Right lobe of liver (tissue), 6 donors: Measurements from ENCODE around the gene FRK. TPM values are rescaled to one million over a fixed set of nuclear protein-coding genes. Genes with fewer than 3 reads are reported as not detected.
A peak's percentile ranks its signal among the peaks of the same experiment; 100 is the strongest.

ENCODE experiments used
- ATAC-seq, 4 donors: fragments of 200-7000 bp; cut with Tn5 transposase; one replicate each; pipeline ENCODE4 v1.9.1; 2020; ENCODE audit warnings: mild to moderate bottlenecking in 4 of 4, moderate library complexity in 4 of 4
- DNase-seq, 3 donors: peaks; one replicate each; pipeline ENCODE4 v3.0.0-alpha.2; 2020
- H3K27ac ChIP-seq, 3 donors: fragments of 200-600 bp; one replicate each; pipeline ENCODE4 v1.8.0; 2022
- H3K27me3 ChIP-seq, 2 donors: fragments of 200-600 bp; one replicate each; pipeline ENCODE4 v1.8.0; 2022
- H3K36me3 ChIP-seq, 4 donors: fragments of 200-600 bp; sonication (generic) in 1 of 4; one replicate each; pipeline versions ENCODE4 v1.5.1 to v1.8.0; 2017 to 2022; ENCODE audit warnings: control low read depth in 1 of 4
- H3K4me1 ChIP-seq, 4 donors: fragments of 200-600 bp; sonication (generic) in 1 of 4; one replicate each; pipeline versions ENCODE4 v1.5.1 to v1.8.0; 2017 to 2022; ENCODE audit warnings: control low read depth in 1 of 4
- H3K4me3 ChIP-seq, 3 donors: fragments of 200-600 bp; one replicate each; pipeline ENCODE4 v1.8.0; 2022
- H3K9me3 ChIP-seq, 4 donors: fragments of 200-600 bp; sonication (generic) in 1 of 4; one replicate each; pipeline versions ENCODE4 v1.5.1 to v1.8.0; 2017 to 2022; ENCODE audit warnings: control low read depth in 1 of 4
- POLR2A ChIP-seq: fragments of 450-650 bp; IDR thresholded peaks from one replicate; pipeline ENCODE4 v1.6.1; 2017; ENCODE audit warnings: antibody characterized with exemption, mild to moderate bottlenecking
- WGBS: methylation state at CpG from one replicate; pipeline ENCODE4 v1.1.6; 2018; ENCODE audit warnings: low coverage, low lambda C conversion rate; ENCODE audit not compliant: insufficient coverage; ENCODE audit errors: missing lambda C conversion rate; 5-methylcytosine and 5-hydroxymethylcytosine counted together
- intact Hi-C, 2 donors: fragments of 100-400 bp; cut with DNase I; formaldehyde crosslinking; loops; one replicate each; pipeline versions ENCODE4 v1.11.2 to v1.14.1; 2022
- total RNA-seq, 6 experiments: library from RNA; depleted of rRNA in 2 of 6; stranded (reverse); fragments of >200 nt in 2 of 6; fragmentation: NEBNext Ultra II Directional in 3 of 6; extraction: Animal tissue kit (Norgen Biotek cat#: 25700) in 3 of 6; gene quantifications; one replicate each; pipeline versions ENCODE4 v1.1.0 to v1.2.4, GENCODE V29; 2016 to 2023
- TF ChIP-seq, protein P1 (sequence below), 4 donors: fragments of 200-600 bp in 3 of 4; fragments of 450-650 bp in 1 of 4; IDR thresholded peaks; one replicate each; pipeline versions ENCODE4 v1.5.1 to v1.8.0; 2016 to 2022; ENCODE audit warnings: antibody characterized with exemption in 4 of 4, mild to moderate bottlenecking in 2 of 4
- donor health status: DM: no; HTN: yes; CAD: no.
- donor health status: DM: no; HTN: no; CAD: no.
- donor health status: DM: no; HTN: no; CAD: no.
- donor health status: DM: no; HTN: yes; CAD: no.
- donor health status: DM: no; HTN: yes; CAD: no.

Gene FRK
- total RNA-seq, 6 experiments from 2014 or later = 8.4 to 14.1 (median 11.9) TPM

GRCh38 chr6:116064666-116065065, 4.0 kb upstream of the FRK start:
- Histone ChIP-seq H3K9me3 (no peaks in the 10 kb centered on the region), H3K27me3 (no peaks in the 10 kb centered on the region), H3K4me1 (peaks cover 0 to 8% (median 0%) of the 10 kb centered on the region in 4 donors), H3K4me3 (no peak overlapping the region), H3K36me3 (no peaks in the 10 kb centered on the region), H3K27ac (no peak overlapping the region)
- TF ChIP-seq, protein P1, sequence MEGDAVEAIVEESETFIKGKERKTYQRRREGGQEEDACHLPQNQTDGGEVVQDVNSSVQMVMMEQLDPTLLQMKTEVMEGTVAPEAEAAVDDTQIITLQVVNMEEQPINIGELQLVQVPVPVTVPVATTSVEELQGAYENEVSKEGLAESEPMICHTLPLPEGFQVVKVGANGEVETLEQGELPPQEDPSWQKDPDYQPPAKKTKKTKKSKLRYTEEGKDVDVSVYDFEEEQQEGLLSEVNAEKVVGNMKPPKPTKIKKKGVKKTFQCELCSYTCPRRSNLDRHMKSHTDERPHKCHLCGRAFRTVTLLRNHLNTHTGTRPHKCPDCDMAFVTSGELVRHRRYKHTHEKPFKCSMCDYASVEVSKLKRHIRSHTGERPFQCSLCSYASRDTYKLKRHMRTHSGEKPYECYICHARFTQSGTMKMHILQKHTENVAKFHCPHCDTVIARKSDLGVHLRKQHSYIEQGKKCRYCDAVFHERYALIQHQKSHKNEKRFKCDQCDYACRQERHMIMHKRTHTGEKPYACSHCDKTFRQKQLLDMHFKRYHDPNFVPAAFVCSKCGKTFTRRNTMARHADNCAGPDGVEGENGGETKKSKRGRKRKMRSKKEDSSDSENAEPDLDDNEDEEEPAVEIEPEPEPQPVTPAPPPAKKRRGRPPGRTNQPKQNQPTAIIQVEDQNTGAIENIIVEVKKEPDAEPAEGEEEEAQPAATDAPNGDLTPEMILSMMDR (IDR thresholded peaks at IDR 0.05) = no peak
- no peak for TF ChIP-seq POLR2A
- ATAC-seq = no peak
- DNase-seq = no peak
- intact Hi-C loops = no loop called here

GRCh38 chr6:116062496-116062895, 1.8 kb upstream of the FRK start:
- Histone ChIP-seq H3K4me1 (peaks cover 0 to 16% (median 0%) of the 10 kb centered on the region in 4 donors), H3K27me3 (no peaks in the 10 kb centered on the region), H3K9me3 (no peaks in the 10 kb centered on the region), H3K27ac (no peak overlapping the region), H3K36me3 (no peaks in the 10 kb centered on the region), H3K4me3 (no peak overlapping the region)
- intact Hi-C loops = no loop called here
- DNase-seq (no peak), ATAC-seq (no peak)
- TF ChIP-seq POLR2A = no peak
- WGBS = 83% methylated on average over 1 of the region's 4 CpGs

DNA sequence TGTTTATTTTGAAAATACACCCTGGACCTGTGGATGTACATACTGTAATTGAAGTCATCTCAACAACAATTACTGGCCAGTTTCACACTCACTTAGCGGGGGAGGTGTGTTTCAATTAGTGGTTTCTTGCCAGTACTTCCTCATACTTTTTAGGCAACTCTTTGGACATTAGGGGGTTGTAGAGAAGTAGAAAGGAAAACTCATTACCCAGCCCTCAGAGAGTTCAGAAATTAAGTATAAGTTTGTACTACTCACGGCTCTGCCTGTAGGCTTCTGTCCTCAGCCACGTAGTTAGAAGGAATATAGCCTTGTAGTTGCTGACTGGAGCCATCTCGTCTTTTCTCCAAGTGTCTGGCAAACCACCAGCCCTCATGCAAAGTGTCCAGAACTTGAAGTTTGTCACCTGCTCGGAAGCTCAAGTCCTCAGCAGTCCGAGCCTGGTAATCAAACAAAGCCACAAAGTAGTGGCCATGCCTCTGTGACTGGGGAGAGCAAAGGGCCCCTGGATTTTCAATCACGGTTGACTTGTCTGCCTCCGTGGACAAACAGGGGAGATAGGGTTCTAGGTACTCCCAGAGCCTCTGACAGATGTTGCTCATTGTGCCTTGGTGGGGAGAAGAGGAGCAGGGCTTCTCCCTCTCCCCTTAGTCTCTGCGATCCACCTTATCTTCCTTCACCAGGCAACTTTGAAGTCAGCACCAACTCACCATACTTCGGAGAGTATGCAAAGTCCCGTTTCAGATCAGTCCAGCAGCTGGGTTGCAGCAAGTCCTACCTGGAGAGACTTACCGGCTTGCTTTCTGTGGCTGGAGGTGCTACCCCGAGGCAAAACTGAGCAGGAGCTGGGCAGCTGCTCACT, 749 bp downstream of the FRK start:
- peak; percentile 58 to 70 (median 60) for ATAC-seq
- WGBS = 24% methylated on average over 9 of the region's 13 CpGs
- no peaks in the 10 kb centered on the region for H3K27me3 ChIP-seq

GRCh38 chr6:116057766-116058165, 2.9 kb downstream of the FRK start:
- intact Hi-C loops = no loop called here
- TF ChIP-seq, protein P1 (IDR thresholded peaks at IDR 0.05) = no peak
- TF ChIP-seq POLR2A = no peak
- ATAC-seq (no peak), DNase-seq (no peak)
- Histone ChIP-seq H3K4me3 (peak overlapping the region; percentile 1 to 13 (median 8)), H3K27me3 (no peaks in the 10 kb centered on the region), H3K9me3 (no peaks in the 10 kb centered on the region), H3K27ac (no peak overlapping the region), H3K4me1 (peaks cover 0 to 24% (median 0%) of the 10 kb centered on the region in 4 donors), H3K36me3 (no peaks in the 10 kb centered on the region)
- WGBS = 12% methylated on average over 2 of the region's 2 CpGs

More for the DNA sequence above, 749 bp downstream of the FRK start:
- Histone ChIP-seq H3K36me3 (no peaks in the 10 kb centered on the region), H3K4me1 (peaks cover 0 to 24% (median 0%) of the 10 kb centered on the region in 4 donors), H3K27ac (peak overlapping the region; percentile 71 to 88 (median 75)), H3K4me3 (peak overlapping the region; percentile 39 to 65 (median 63)), H3K9me3 (no peaks in the 10 kb centered on the region)
- DNase-seq = no peak
- TF ChIP-seq POLR2A = no peak
- TF ChIP-seq, protein P1 (IDR thresholded peaks at IDR 0.05) = no peak
- intact Hi-C loops = no loop called here

DNA sequence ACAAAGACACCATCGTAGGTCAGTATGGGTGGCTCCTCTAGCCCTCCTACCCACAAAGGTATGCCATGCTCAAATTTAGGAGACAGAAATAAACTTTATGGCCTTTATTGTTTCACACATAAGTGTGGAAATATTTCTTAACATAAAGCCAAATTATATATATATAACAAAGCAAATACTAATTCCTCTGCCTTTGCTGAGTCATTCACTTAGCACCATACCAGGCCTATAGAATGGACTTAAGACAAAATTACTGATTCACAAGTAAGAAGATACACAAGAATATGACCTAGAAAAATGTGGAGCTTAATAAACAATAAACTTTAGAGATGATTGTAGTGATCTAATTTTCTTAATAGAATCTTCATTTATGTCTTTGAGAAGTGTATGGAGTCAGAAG, 5.2 kb downstream of the FRK start:
- Histone ChIP-seq H3K4me3 (no peak overlapping the region), H3K9me3 (no peaks in the 10 kb centered on the region), H3K4me1 (peaks cover 0 to 16% (median 0%) of the 10 kb centered on the region in 4 donors), H3K27me3 (no peaks in the 10 kb centered on the region), H3K36me3 (no peaks in the 10 kb centered on the region), H3K27ac (no peak overlapping the region)
- ATAC-seq (no peak), DNase-seq (no peak)
- 93% methylated on average over 1 of the region's 1 CpG for WGBS
- intact Hi-C loops = no loop called here
- TF ChIP-seq, protein P1 (IDR thresholded peaks at IDR 0.05) = no peak
- TF ChIP-seq POLR2A = no peak
